Colonic mucosa (tissue), 4 donors: ENCODE results near the gene KRTAP5-6. TPM values are rescaled to one million over a fixed set of nuclear protein-coding genes. Genes with fewer than 3 reads are reported as not detected.

Experiments
- DNase-seq: peaks from one replicate; pipeline ENCODE4 v3.0.0-alpha.2; 2020
- H3K27ac ChIP-seq: fragments of 200-600 bp; one replicate; pipeline ENCODE4 v1.8.0; 2021
- H3K27me3 ChIP-seq: fragments of 200-600 bp; one replicate; pipeline ENCODE4 v1.8.0; 2021
- H3K36me3 ChIP-seq: fragments of 200-600 bp; one replicate; pipeline ENCODE4 v1.8.0; 2021
- H3K4me1 ChIP-seq: fragments of 200-600 bp; one replicate; pipeline ENCODE4 v1.8.0; 2021; ENCODE audit warnings: mild to moderate bottlenecking
- H3K4me3 ChIP-seq: fragments of 200-600 bp; one replicate; pipeline ENCODE4 v1.8.0; 2021
- H3K9ac ChIP-seq, 2 donors: one replicate each; pipeline ENCODE4 v1.7.0; 2013; ENCODE audit warnings: control low read depth in 2 of 2, low read depth in 2 of 2, low read length in 2 of 2
- H3K9me3 ChIP-seq: fragments of 200-600 bp; one replicate; pipeline ENCODE4 v1.8.0; 2021
- CTCF ChIP-seq: fragments of 200-600 bp; IDR thresholded peaks from one replicate; pipeline ENCODE4 v1.8.0; 2022; ENCODE audit warnings: antibody characterized with exemption, mild to moderate bottlenecking
- intact Hi-C: fragments of 100-400 bp; cut with DNase I; formaldehyde crosslinking; loops from one replicate; pipeline ENCODE4 v1.14.1; 2022
- total RNA-seq, 2 donors: library from RNA; stranded (reverse); fragmentation: NEBNext Ultra II Directional in 1 of 2; extraction: Animal tissue kit (Norgen Biotek cat#: 25700) in 1 of 2; gene quantifications; one replicate each; pipeline ENCODE4 v1.2.1, GENCODE V29; 2021
- donor health status: healthy.
- donor health status: DM: no; HTN: no; CAD: no.
- donor health status: DM: no; HTN: no; CAD: no.

The KRTAP5-6 gene
- total RNA-seq, 2 donors from 2014 or later, result not detected

- Histone ChIP-seq H3K27me3 (no peaks in the 10 kb centered on the region), H3K27ac (no peak overlapping the region), H3K9me3 (no peaks in the 10 kb centered on the region), H3K4me1 (no peaks in the 10 kb centered on the region), H3K4me3 (no peak overlapping the region), H3K36me3 (no peaks in the 10 kb centered on the region), H3K9ac (no peak overlapping the region)
- intact Hi-C loops, result loop anchor here (10.0 kb wide), 1 partner anchor 75 kb away; no protein-coding TSS in a partner anchor
- TF ChIP-seq CTCF, result no peak
- DNase-seq, result no peak
These were observed 32.7 kb downstream of the KRTAP5-6 start for GRCh38 chr11:1729692-1730011.

- no peak for DNase-seq
- H3K27ac ChIP-seq, result no peak overlapping the region
- intact Hi-C loops, result loop anchor here (10.0 kb wide), 1 partner anchor 75 kb away; no protein-coding TSS in a partner anchor
- H3K27me3 ChIP-seq, result no peaks in the 10 kb centered on the region
- H3K4me1 ChIP-seq, result no peaks in the 10 kb centered on the region
- no peaks in the 10 kb centered on the region for H3K36me3 ChIP-seq
- TF ChIP-seq CTCF, result no peak
- H3K9ac ChIP-seq, result no peak overlapping the region
- H3K9me3 ChIP-seq, result no peaks in the 10 kb centered on the region
- H3K4me3 ChIP-seq, result no peak overlapping the region
These were observed 33.1 kb downstream of the KRTAP5-6 start for GRCh38 chr11:1730059-1730629.

- Histone ChIP-seq H3K27ac (no peak overlapping the region), H3K4me3 (no peak overlapping the region), H3K9me3 (no peaks in the 10 kb centered on the region), H3K27me3 (no peaks in the 10 kb centered on the region), H3K36me3 (no peaks in the 10 kb centered on the region), H3K4me1 (no peaks in the 10 kb centered on the region), H3K9ac (no peak overlapping the region)
- TF ChIP-seq CTCF, result no peak
- DNase-seq, result no peak
- intact Hi-C loops, result loop anchor here (10.0 kb wide), 1 partner anchor 73 kb away; no protein-coding TSS in a partner anchor
These were observed 34.6 kb downstream of the KRTAP5-6 start for GRCh38 chr11:1731451-1732059.

- no peak overlapping the region for H3K4me3 ChIP-seq
- TF ChIP-seq CTCF, result no peak
- H3K36me3 ChIP-seq, result no peaks in the 10 kb centered on the region
- no peak overlapping the region for H3K27ac ChIP-seq
- H3K9ac ChIP-seq, result no peak overlapping the region
- DNase-seq, result no peak
- intact Hi-C loops, result loop anchor here (10.0 kb wide), 1 partner anchor 72 kb away; no protein-coding TSS in a partner anchor
- H3K27me3 ChIP-seq, result no peaks in the 10 kb centered on the region
- H3K4me1 ChIP-seq, result no peaks in the 10 kb centered on the region
- H3K9me3 ChIP-seq, result no peaks in the 10 kb centered on the region
These were observed 35.5 kb downstream of the KRTAP5-6 start for GRCh38 chr11:1732418-1733008.

- no peaks in the 10 kb centered on the region for H3K4me1 ChIP-seq
- no peak overlapping the region for H3K9ac ChIP-seq
- DNase-seq, result no peak
- no peak for TF ChIP-seq CTCF
- H3K27ac ChIP-seq, result no peak overlapping the region
- no peaks in the 10 kb centered on the region for H3K27me3 ChIP-seq
- intact Hi-C loops, result loop anchor here (10.0 kb wide), 1 partner anchor 72 kb away; no protein-coding TSS in a partner anchor
- no peaks in the 10 kb centered on the region for H3K36me3 ChIP-seq
- no peaks in the 10 kb centered on the region for H3K9me3 ChIP-seq
- H3K4me3 ChIP-seq, result no peak overlapping the region
These were observed 36.2 kb downstream of the KRTAP5-6 start for GRCh38 chr11:1733009-1733715.
